Right lobe of liver (tissue), 4 donors: Measurements from ENCODE around the gene TH.

Source experiments
- CTCF ChIP-seq, 4 donors: fragments of 200-600 bp in 3 of 4; fragments of 450-650 bp in 1 of 4; IDR thresholded peaks; one replicate each; pipeline versions ENCODE4 v1.5.1 to v1.8.0; 2016 to 2022; ENCODE audit warnings: antibody characterized with exemption in 4 of 4, mild to moderate bottlenecking in 2 of 4
- POLR2A ChIP-seq: fragments of 450-650 bp; IDR thresholded peaks from one replicate; pipeline ENCODE4 v1.6.1; 2017; ENCODE audit warnings: antibody characterized with exemption, mild to moderate bottlenecking
- donor health status: DM: no; HTN: no; CAD: no.
- donor health status: DM: no; HTN: no; CAD: no.
- donor health status: DM: no; HTN: yes; CAD: no.

DNA sequence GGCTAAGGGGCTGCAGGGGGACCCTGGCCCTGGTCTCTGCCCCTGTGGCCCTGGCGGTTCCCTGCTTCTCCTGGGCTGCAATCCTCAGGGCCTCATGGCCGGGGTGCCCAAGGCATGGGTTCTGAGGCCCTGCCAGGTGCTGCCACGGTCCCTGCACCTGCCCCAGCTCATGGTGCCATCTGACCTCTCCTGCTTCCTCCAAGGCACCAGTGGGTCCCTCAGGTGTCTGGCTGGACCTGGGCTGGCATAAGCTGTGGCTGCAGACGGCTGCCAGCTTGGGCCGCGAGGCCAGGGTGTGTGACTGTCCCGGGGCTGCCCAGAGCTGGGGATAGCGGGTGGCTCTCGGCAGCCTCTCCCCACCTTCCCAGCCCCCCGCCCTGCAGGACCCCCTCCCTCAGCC, 12.6 kb downstream of the TH start:
- TF ChIP-seq CTCF (IDR thresholded peaks at IDR 0.05) (no peak), POLR2A (no peak)
